Common myeloid progenitor, CD34-positive (primary cell): Measurements from ENCODE around the gene FOXO6.

Experiments
- CTCF ChIA-PET: fragments of 350-600 bp; sonication (Branson Sonifier 250); formaldehyde crosslinking; loops from one replicate; lab custom pipeline; 2021; ENCODE audit warnings: antibody characterized with exemption; lab: Charles Lee
- POLR2A ChIA-PET: fragments of 350-600 bp; sonication (Branson Sonifier 250); formaldehyde crosslinking; loops from one replicate; lab custom pipeline; 2021; ENCODE audit warnings: antibody characterized with exemption; lab: Charles Lee
- DNase-seq, 3 donors: peaks; one replicate each; pipeline versions ENCODE4 v3.0.0 to v3.0.0-alpha.2; 2013
- H3K27ac ChIP-seq, 2 experiments: 1 replicate in 1 of 2; 2 replicates in 1 of 2; pipeline ENCODE4 v1.7.0; 2013; ENCODE audit warnings: inconsistent platforms in 2 of 2, low read length in 2 of 2, mild to moderate bottlenecking in 2 of 2, low read depth in 1 of 2, moderate library complexity in 1 of 2; ENCODE audit not compliant: severe bottlenecking in 2 of 2, insufficient read depth in 1 of 2, poor library complexity in 1 of 2
- H3K27me3 ChIP-seq, 5 experiments: replicated peaks in 2 of 5; 1 replicate in 3 of 5; 2 replicates in 2 of 5; pipeline versions ENCODE4 v1.6.1 to v1.7.0; 2013; ENCODE audit warnings: low read length in 4 of 5, mild to moderate bottlenecking in 2 of 5, moderate library complexity in 2 of 5, inconsistent platforms in 1 of 5; ENCODE audit not compliant: insufficient read depth in 5 of 5, control insufficient read depth in 4 of 5
- H3K36me3 ChIP-seq, 4 experiments: 1 replicate in 2 of 4; 2 replicates in 2 of 4; pipeline versions ENCODE4 v1.6.1 to v1.7.0; 2013; ENCODE audit warnings: low read length in 3 of 4, control low read depth in 1 of 4, mild to moderate bottlenecking in 1 of 4; ENCODE audit not compliant: control insufficient read depth in 4 of 4, insufficient read depth in 4 of 4
- H3K4me1 ChIP-seq, 4 experiments: 1 replicate in 3 of 4; 2 replicates in 1 of 4; pipeline versions ENCODE4 v1.6.1 to v1.7.1; 2013; ENCODE audit warnings: low read length in 3 of 4, mild to moderate bottlenecking in 3 of 4, control low read depth in 1 of 4, inconsistent platforms in 1 of 4, moderate library complexity in 1 of 4; ENCODE audit not compliant: control insufficient read depth in 4 of 4, insufficient read depth in 4 of 4; ENCODE audit errors: control extremely low read depth in 1 of 4
- H3K4me3 ChIP-seq, 7 experiments: 1 replicate in 4 of 7; 2 replicates in 3 of 7; pipeline versions ENCODE4 v1.5.1 to v1.7.0; 2013; ENCODE audit warnings: mild to moderate bottlenecking in 7 of 7, low read length in 6 of 7, moderate library complexity in 6 of 7, inconsistent platforms in 2 of 7, low read depth in 2 of 7, control low read depth in 1 of 7; ENCODE audit not compliant: insufficient read depth in 4 of 7, control insufficient read depth in 1 of 7; ENCODE audit errors: extremely low read depth in 1 of 7
- H3K9me3 ChIP-seq, 5 experiments: 1 replicate in 4 of 5; 2 replicates in 1 of 5; pipeline versions ENCODE4 v1.6.1 to v1.7.1; 2013; ENCODE audit warnings: low read length in 4 of 5, mild to moderate bottlenecking in 2 of 5, inconsistent platforms in 1 of 5, low read depth in 1 of 5, moderate library complexity in 1 of 5; ENCODE audit not compliant: control insufficient read depth in 4 of 5, insufficient read depth in 2 of 5; ENCODE audit errors: control extremely low read depth in 1 of 5
- WGBS: methylation state at CpG from one replicate; pipeline ENCODE4 v1.1.5; 2013; ENCODE audit not compliant: insufficient coverage; 5-methylcytosine and 5-hydroxymethylcytosine counted together

The FOXO6 gene

DNA sequence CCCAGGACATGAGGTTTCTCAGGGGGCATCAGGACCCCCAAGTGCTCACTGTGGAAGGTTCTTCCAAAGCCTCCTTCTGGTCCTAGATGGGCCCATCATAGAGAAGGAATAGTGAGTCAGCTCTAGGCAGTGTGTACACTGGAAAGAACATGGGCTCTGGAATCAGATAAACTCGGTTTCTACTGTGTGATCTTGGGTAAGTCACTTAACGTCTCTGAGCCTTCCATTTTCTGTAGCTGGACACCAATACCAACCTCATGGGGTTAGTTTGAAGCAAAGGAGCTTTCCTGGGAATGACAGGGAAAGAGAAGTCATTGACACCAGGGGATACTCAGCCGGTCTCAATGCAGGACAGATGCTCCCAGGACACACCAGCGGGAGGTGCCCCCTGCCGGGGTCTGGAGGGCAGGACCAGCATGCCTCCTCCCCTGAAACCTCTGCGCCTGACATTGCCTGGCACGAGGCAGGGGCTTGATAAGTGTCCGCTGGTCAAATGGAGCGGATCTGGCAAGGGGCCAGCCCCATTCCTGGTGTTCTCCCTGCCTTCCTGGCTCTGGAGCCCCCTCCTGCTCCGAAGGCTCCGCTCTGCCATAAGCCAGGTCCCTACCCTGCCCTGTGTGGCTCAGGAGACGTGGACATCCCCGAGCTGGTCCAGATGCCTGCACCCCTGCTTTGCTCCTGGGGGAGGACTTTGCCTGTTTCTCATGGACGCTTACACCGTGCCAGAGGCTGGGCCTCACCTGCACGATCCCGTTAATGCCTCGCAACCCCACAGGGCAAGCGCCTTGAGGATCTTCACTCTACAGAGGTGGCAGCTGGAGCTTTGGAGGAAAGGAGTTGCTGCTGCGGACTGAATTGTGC is 70.5 kb downstream of the FOXO6 start:
- H3K27ac ChIP-seq, result no peak overlapping the region
- no peak overlapping the region for H3K4me3 ChIP-seq
- H3K9me3 ChIP-seq, result no peaks in the 10 kb centered on the region
- DNase-seq, result no peak
- ChIA-PET CTCF (interaction anchor here (0.6 to 3.1 kb wide), 14 partner anchors 8 to 159 kb away, joined by 3 to 20 read pairs (median 5); partner anchors contain the start of gene EDN2), POLR2A (no interaction called here)
- H3K4me1 ChIP-seq, result peaks cover 0 to 21% (median 8%) of the 10 kb centered on the region in 4 experiments
- H3K36me3 ChIP-seq, result no peaks in the 10 kb centered on the region
- WGBS, result 92% methylated on average over 16 of the region's 20 CpGs
- H3K27me3 ChIP-seq, result peaks cover 0 to 18% (median 9%) of the 10 kb centered on the region in 5 experiments
